ENCODE measurements around the gene NOL12. TPM values are rescaled to one million over a fixed set of nuclear protein-coding genes. Genes with fewer than 3 reads are reported as not detected.

Gene NOL12
- total RNA-seq, 1 experiment from 2014 or later: 31.4 TPM

DNA sequence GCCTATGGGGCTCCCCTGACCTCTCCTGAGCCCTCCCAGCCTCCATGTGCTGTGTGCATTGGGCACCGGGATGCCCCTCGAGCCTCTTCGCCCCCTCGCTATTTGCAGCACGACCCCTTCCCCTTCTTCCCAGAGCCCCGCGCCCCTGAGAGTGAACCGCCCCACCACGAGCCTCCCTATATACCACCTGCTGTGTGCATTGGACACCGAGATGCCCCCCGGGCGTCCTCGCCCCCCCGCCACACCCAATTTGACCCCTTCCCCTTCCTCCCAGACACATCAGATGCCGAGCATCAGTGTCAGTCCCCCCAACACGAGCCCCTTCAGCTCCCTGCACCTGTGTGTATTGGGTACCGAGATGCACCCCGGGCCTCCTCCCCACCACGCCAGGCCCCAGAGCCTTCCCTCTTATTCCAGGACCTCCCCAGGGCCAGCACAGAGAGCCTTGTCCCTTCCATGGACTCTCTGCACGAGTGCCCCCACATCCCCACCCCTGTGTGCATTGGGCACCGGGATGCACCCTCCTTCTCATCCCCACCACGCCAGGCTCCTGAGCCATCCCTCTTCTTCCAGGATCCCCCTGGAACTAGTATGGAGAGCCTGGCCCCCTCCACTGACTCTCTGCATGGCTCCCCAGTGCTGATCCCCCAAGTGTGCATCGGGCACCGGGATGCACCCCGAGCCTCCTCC lies 39.6 kb downstream of the NOL12 start:
- intact Hi-C loops (cut with micrococcal nuclease): no loop called here
- TF ChIP-seq ZNF274 (IDR thresholded peaks at IDR 0.05; ENCODE audit: low read depth, low read length): no peak
- no peak for TF ChIP-seq CBX3 (IDR thresholded peaks at IDR 0.05; ENCODE audit: low read depth)
- TF ChIP-seq POLR2AphosphoS5 (IDR thresholded peaks at IDR 0.05; ENCODE audit: low read depth, low read length): no peak
- no peak for TF ChIP-seq SRF (IDR thresholded peaks at IDR 0.05; ENCODE audit: low read depth)
- TF ChIP-seq, protein P1, sequence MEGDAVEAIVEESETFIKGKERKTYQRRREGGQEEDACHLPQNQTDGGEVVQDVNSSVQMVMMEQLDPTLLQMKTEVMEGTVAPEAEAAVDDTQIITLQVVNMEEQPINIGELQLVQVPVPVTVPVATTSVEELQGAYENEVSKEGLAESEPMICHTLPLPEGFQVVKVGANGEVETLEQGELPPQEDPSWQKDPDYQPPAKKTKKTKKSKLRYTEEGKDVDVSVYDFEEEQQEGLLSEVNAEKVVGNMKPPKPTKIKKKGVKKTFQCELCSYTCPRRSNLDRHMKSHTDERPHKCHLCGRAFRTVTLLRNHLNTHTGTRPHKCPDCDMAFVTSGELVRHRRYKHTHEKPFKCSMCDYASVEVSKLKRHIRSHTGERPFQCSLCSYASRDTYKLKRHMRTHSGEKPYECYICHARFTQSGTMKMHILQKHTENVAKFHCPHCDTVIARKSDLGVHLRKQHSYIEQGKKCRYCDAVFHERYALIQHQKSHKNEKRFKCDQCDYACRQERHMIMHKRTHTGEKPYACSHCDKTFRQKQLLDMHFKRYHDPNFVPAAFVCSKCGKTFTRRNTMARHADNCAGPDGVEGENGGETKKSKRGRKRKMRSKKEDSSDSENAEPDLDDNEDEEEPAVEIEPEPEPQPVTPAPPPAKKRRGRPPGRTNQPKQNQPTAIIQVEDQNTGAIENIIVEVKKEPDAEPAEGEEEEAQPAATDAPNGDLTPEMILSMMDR (IDR thresholded peaks at IDR 0.05 in 2 of 3, conservative IDR thresholded peaks at IDR 0.05 in 1 of 3; ENCODE audit: borderline replicate concordance in 1 of 3, insufficient read depth in 1 of 3, low read depth in 2 of 3, low read length in 2 of 3): no peak
- TF ChIP-seq EZH2 (IDR thresholded peaks at IDR 0.05): no peak
- TF ChIP-seq SP1 (IDR thresholded peaks at IDR 0.05; ENCODE audit: low read depth): no peak
- TF ChIP-seq, protein P2, sequence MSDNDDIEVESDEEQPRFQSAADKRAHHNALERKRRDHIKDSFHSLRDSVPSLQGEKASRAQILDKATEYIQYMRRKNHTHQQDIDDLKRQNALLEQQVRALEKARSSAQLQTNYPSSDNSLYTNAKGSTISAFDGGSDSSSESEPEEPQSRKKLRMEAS (IDR thresholded peaks at IDR 0.05): no peak
- TF ChIP-seq SIN3A (IDR thresholded peaks at IDR 0.05; ENCODE audit: low read depth): no peak
- TF ChIP-seq CEBPB (IDR thresholded peaks at IDR 0.05; ENCODE audit: low read depth): no peak
- TF ChIP-seq EGR1 (IDR thresholded peaks at IDR 0.05; ENCODE audit: low read depth): no peak
- TF ChIP-seq, protein P3, sequence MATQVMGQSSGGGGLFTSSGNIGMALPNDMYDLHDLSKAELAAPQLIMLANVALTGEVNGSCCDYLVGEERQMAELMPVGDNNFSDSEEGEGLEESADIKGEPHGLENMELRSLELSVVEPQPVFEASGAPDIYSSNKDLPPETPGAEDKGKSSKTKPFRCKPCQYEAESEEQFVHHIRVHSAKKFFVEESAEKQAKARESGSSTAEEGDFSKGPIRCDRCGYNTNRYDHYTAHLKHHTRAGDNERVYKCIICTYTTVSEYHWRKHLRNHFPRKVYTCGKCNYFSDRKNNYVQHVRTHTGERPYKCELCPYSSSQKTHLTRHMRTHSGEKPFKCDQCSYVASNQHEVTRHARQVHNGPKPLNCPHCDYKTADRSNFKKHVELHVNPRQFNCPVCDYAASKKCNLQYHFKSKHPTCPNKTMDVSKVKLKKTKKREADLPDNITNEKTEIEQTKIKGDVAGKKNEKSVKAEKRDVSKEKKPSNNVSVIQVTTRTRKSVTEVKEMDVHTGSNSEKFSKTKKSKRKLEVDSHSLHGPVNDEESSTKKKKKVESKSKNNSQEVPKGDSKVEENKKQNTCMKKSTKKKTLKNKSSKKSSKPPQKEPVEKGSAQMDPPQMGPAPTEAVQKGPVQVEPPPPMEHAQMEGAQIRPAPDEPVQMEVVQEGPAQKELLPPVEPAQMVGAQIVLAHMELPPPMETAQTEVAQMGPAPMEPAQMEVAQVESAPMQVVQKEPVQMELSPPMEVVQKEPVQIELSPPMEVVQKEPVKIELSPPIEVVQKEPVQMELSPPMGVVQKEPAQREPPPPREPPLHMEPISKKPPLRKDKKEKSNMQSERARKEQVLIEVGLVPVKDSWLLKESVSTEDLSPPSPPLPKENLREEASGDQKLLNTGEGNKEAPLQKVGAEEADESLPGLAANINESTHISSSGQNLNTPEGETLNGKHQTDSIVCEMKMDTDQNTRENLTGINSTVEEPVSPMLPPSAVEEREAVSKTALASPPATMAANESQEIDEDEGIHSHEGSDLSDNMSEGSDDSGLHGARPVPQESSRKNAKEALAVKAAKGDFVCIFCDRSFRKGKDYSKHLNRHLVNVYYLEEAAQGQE (IDR thresholded peaks at IDR 0.05; ENCODE audit: low read depth): no peak
- no peak for TF ChIP-seq RAD21 (IDR thresholded peaks at IDR 0.05; ENCODE audit: low read depth)
- TF ChIP-seq, protein P4, sequence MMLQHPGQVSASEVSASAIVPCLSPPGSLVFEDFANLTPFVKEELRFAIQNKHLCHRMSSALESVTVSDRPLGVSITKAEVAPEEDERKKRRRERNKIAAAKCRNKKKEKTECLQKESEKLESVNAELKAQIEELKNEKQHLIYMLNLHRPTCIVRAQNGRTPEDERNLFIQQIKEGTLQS (IDR thresholded peaks at IDR 0.05): no peak
- TF ChIP-seq POLR2A (IDR thresholded peaks at IDR 0.05; ENCODE audit: borderline replicate concordance, extremely low read depth, insufficient read depth, insufficient read length): no peak
- no peak for TF ChIP-seq JUND (IDR thresholded peaks at IDR 0.05)
- TF ChIP-seq ZFX (IDR thresholded peaks at IDR 0.05): no peak
- no TSS peak for BruUV-seq (replicated peaks)
- H3K36me3 ChIP-seq (ENCODE audit: control insufficient read depth in 1 of 2, insufficient read depth in 2 of 2, low read length in 2 of 2): no peaks in the 10 kb centered on the region
- H3K9me2 ChIP-seq (ENCODE audit: insufficient read depth): no peaks in the 10 kb centered on the region
- no peak overlapping the region for H3K4me2 ChIP-seq (ENCODE audit: low read length)
- no peaks in the 10 kb centered on the region for H3K27me3 ChIP-seq (ENCODE audit: insufficient read depth, low read length)
- no peak overlapping the region for H3K27ac ChIP-seq (ENCODE audit: low read depth, low read length)
- ATAC-seq (no peak), DNase-seq (ENCODE audit: low read depth, low spot score) (no peak)
- H4K20me1 ChIP-seq (ENCODE audit: insufficient read depth): no peaks in the 10 kb centered on the region
- H3K9me3 ChIP-seq (ENCODE audit: control insufficient read depth in 1 of 2, insufficient read depth in 1 of 2, low read depth in 1 of 2, low read length in 2 of 2): no peaks in the 10 kb centered on the region; a peak in 1 of 4 replicates
- RAD21 ChIA-PET (ENCODE audit: low non-redundant PET in 1 of 2, low total read pairs in 2 of 2, uncharacterized antibody in 2 of 2, unreplicated experiment in 2 of 2): no interaction called here
- H2AFZ ChIP-seq (ENCODE audit: low read depth, low read length, poor library complexity, severe bottlenecking): no peak overlapping the region
- 0 out of 4 replicates have a peak, but pooled peaks cover 0 to 3% of the 10 kb centered on the region in 2 experiments for H3K4me1 ChIP-seq (ENCODE audit: control insufficient read depth in 1 of 2, insufficient read depth in 2 of 2, low read length in 2 of 2)
- no peaks in the 10 kb centered on the region for H3K79me2 ChIP-seq (ENCODE audit: insufficient read depth, low read length)
- POLR2A ChIA-PET: no interaction called here
- H3K9ac ChIP-seq (ENCODE audit: low read length): no peak overlapping the region
- CTCF ChIA-PET: no interaction called here
- H3K4me3 ChIP-seq (replicated peaks in 1 of 2; ENCODE audit: low read depth in 1 of 2, low read length in 2 of 2): no peak overlapping the region

Measured in HCT116 (cell line).